HG03460 (cell line): ENCODE data around the gene PTGDR.

ENCODE experiments used
- ATAC-seq: cut with Tn5 transposase; IDR thresholded peaks from one replicate; pipeline ENCODE4 v1.9.1; 2021; ENCODE audit not compliant: unreplicated experiment

Gene PTGDR, protein sequence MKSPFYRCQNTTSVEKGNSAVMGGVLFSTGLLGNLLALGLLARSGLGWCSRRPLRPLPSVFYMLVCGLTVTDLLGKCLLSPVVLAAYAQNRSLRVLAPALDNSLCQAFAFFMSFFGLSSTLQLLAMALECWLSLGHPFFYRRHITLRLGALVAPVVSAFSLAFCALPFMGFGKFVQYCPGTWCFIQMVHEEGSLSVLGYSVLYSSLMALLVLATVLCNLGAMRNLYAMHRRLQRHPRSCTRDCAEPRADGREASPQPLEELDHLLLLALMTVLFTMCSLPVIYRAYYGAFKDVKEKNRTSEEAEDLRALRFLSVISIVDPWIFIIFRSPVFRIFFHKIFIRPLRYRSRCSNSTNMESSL

DNA sequence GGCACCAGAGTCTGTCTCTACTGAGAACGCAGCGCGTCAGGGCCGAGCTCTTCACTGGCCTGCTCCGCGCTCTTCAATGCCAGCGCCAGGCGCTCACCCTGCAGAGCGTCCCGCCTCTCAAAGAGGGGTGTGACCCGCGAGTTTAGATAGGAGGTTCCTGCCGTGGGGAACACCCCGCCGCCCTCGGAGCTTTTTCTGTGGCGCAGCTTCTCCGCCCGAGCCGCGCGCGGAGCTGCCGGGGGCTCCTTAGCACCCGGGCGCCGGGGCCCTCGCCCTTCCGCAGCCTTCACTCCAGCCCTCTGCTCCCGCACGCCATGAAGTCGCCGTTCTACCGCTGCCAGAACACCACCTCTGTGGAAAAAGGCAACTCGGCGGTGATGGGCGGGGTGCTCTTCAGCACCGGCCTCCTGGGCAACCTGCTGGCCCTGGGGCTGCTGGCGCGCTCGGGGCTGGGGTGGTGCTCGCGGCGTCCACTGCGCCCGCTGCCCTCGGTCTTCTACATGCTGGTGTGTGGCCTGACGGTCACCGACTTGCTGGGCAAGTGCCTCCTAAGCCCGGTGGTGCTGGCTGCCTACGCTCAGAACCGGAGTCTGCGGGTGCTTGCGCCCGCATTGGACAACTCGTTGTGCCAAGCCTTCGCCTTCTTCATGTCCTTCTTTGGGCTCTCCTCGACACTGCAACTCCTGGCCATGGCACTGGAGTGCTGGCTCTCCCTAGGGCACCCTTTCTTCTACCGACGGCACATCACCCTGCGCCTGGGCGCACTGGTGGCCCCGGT lies at the start of gene PTGDR:
TSS of gene PTGDR (plus strand) at position 198 of the 778 bp plus-strand sequence. CDS start at position 315, 117 bp downstream.
- ATAC-seq = no peak

DNA sequence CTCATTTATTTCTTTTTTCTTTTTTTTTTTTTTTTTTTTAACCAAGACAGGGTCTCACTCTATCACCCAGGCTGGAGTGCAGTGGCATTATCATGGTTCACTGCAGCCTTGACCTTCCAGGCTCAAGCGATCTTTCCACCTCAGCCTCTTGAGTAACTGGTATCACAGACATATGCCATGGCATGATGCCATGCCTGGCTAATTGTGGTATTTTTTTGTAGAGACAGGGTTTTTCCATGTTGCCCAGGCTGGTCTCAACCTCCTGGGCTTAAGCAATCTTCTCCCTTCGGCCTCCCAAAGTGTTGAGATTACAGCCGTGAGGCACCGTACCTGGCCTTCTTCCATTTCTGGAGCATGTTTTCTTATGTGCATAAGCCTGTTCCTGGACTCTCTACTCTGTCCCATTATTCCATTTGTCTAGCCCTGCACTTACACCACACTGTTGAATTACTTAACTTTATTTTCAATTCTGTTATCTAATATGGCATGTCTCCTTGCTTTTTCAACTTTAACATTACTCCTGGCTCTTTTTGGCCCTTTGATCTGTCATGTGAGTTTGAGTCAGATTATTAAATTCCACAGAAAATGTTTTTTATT lies 47.9 kb upstream of the PTGDR start:
- no peak for ATAC-seq

DNA sequence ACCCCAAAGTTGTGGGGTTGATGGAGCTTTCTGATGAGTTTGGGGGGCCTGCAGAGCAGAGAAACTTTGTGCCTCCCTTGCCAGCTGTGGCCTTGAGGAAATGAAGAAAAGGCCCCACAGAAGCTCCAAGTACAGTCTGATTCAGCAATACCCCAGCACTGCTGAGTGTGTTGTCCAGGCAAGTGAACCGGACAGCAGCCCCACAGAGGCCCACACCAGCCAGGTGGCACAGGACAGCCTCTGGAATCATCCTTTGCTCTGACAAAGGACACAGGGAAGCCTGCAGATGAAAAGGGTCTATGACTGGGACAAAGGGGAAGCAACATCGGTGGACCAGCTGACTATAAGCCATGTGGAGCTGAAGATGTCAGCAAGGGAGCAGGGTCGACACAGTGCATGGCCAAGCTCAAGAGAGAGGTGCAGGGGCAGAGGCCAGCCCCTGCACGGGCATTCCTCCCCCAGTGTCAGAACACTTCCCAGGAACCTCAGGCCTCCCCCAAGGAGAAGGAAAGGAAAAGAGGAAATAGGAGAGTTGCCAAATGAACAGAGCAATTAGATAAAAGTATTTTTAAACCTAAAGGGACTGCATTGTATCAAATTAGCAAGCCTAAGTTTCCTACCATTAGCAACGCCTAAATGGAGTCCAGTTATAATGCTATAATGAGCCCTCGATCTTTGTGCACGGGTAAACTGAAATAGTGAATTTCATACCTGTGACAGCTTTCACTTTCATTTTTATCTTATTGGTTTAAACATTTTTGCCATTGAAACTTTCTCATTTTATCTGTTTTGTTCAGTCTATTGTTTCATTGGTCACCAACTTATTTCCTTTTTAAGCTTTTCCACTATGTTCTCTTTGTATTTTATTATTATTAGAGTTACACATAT lies 46.3 kb upstream of the PTGDR start:
- ATAC-seq = no peak

DNA sequence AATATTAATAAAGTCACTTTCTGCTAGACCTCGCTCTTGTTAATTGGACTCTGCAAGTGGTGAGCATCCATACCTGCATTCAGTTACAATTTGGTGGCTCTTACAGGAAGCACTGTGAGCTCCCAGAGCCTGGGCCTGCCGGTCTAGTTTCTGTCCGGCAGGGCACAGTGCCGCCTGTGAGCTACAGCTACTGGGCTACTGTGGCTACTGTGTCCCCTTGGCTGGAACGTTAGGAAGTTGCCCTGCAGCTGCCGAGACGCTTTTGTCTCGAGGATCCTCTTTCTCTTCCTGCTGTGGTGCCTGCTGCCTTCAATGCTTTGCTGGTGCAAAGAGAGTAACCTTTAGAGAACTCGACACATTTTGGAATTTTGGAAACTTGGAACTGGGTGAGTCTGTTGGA lies 44.6 kb upstream of the PTGDR start:
- ATAC-seq = no peak

DNA sequence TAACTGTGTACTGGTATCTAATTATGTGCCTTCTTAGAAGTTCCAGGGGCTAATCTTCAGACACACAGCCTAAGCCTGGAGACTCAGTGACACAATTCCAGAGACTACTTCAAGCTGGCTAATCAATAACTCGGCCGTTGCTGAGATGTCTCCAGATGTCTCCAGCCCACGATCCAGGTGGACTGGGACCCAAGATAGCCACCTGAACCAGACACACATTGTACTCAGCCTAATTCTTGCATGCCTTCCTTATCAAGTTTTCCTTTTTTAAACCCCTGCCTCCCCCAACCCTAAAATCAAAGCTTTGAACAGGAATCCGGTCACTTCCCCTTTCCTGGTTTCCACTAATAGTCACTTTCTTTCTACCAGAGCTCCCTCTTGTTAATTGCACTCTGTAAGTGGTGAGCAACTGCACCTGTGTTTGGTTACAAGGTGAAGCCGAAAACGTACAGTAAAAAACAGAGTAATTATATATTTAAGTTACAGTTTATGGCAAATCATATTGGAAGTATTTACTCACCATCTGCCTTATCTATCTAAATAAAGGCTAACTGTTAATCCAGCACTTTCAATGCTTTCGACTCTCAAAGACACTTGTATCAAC lies 39.8 kb upstream of the PTGDR start:
- no peak for ATAC-seq

DNA sequence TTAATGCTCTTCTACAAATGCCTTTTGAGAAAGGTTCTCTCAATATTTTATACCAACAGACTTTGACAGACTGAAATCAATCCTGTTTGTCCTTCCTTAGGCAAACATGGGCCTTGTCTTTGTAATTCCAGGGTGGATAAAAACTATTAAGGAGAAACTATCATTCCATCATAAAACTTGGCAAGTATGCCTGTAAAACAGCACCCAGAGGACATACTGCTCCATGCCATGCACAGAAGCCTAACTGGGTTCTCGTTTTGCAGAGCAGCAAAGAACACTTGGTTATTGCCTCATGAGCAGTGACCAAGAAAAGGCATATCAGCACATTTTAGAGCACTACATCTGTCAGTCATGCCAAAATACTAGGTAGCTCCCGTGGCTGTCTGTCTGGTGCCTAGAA lies 33.8 kb upstream of the PTGDR start:
- ATAC-seq = no peak

DNA sequence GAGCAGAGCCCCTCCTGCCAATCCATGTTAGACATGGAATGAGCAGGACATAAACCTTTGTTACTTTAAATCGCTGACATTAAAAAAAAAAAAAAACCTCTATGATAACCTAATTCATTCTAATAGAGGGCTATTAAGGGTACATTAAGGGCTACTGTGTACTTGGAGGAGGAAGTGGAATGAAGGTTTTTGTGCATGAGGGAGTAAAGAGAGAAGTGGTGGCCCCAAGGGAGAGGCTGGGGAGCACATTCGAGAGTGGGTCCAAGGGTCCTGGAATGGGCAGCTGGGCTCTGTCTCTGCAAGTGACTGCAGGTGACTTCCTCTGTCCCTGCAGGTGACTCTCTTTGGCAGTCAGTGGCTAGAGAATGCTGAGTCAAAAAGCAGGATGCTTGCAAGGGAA lies 32.1 kb upstream of the PTGDR start:
- no peak for ATAC-seq

DNA sequence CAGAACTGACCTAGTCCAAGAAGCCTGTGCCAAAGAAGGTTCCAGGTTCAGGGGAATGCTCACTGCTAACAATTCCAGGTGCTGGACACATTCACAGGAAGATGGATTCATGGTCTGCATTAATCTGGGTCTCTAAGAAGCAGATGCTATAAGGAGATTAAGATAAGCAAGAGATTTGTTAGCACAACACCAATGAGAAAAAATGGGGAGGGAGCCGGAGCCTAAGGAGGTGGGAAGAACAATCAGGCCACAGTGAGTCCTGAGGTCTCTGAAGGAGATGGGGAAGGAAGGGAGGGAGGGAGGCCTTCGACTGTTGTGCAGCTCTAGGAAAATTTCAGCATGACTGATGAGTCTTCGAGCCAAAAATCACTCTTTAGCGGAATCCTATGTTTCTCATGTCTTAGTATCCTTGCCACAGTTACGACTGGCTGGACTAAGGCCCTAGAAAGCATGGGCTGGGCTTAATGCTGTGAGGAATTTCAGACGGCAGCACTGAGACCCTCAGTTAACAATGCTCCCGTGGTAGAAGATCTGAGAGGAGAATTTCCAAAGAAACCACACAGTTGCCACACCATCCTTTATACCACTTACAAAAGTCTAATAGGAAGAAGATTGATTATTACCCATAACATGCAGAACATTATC lies 31.5 kb upstream of the PTGDR start:
- ATAC-seq = no peak

DNA sequence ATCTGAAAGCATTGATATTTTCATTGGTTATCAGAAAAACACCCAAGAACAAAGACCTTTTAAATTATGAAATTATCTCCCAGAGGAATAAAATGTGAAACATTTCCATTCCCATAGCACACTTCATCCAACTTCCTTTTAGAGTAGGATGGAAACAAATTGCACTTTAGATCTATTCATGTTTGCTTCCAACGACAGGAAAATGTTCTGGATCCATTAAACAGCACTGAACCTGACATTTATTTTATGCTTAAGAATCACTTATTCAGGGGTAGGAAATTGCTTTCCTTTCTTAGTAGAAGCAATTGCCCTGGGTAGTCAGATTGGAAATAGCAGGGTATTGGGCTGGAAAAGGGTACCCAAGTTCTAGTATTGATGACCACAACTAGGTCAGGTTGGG lies 28.8 kb upstream of the PTGDR start:
- ATAC-seq = no peak

DNA sequence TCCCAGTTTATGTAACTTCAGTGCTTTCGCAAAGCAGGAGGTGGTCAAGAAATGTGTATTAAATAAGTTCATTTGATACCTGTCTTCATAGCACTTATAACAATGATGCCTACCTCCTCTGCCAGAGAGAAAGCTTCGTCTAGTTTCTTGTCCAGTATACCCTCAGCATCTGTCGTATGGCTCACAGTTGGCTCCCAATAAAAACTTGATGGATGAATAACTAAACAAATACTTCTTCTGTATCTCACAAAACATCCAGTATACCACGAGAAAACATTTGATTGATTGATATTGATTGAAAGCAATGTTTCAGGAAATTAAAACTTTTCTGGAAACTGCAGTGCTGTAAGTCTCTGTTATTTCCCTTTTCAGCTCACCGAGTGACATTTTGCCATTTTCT lies 26.9 kb upstream of the PTGDR start:
- ATAC-seq = no peak

DNA sequence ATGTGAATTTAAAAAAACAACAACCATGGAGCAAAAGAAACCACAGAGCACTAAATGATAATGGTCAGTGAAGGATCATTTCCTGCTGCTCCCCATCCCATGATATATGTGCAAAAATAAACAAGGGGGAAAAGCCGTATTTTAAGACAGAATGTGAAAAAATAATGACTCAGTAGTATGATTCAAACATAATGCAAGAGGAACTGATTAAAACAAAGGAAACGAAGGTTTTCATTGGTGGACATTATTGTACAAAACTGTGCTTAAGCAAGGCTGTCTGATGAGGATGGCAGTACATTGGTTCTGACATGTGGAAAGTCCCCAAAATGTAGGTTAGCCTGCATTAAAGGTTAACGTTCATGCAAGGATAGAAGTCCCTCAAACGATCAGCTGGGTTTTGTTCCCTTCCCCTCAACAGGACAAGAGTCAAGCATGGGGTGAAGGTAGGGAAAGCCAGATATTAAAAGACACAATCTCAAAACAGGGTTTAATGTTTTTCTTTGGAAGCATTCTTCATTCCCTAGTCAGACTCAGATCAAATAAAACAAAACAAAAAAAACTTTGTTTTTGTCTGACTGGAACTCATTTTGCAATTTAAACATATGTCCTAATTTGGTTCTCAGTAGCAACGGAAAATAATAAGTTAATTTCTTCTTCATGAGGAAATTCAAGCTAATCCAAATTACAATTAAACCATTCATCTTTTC lies 26.3 kb upstream of the PTGDR start:
- ATAC-seq = no peak

DNA sequence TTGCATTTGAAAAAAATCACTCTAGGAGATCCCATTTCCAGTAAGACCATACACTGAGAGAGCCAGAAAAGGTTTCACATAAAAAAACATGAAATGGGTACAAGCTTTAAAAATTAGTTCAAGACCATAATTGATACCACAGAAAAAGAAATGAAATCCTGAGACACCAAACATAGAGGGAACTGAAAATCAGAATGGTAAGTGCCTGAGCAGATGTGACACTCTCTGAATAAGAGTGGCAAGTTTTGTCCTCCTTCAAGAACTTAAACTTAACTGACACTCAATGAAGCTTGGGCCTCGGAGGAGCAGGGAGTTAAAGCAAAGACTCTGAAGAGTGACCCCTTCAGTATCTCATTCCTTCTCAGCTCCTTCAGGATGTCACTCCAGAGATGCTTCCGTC lies 23.2 kb upstream of the PTGDR start:
- no peak for ATAC-seq

DNA sequence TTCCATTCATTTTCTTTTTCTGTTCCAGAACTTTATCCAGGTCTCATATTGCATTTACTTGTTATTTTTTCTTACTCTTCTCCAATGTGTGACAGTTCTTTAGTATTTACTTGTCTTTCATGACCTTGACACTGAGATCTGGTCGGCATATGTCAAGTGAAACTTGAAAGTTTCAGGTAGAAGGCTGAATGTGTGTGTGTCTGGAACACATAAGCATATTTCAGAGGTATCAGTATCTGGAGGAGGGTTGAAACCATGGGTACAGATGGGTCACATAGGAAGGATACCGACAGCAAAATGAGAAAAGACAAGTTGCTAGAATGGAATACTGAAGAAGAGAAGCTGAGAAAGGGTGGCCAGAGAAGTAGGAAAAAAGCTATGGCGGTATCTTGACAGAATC lies 22.5 kb upstream of the PTGDR start:
- ATAC-seq = no peak

DNA sequence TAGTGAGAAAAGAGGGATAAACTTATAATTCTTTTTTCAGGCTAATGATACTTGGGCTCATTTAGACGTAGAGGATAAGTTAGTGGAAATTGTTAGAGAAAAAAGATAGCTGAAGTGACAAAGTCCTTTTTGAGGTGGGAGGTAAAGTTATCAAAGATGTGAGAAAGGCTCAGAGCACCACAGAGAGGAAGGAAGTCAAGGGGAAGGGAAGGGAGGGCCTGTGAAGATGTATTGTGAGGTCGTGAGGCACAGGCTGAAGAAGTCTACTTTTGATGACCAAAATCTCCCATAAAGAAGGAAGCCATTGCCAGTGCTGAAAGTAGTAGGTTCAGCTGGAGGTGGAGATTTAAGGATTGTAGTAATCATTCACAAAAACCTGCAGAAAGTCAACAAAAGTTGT lies 19.4 kb upstream of the PTGDR start:
- ATAC-seq = no peak

DNA sequence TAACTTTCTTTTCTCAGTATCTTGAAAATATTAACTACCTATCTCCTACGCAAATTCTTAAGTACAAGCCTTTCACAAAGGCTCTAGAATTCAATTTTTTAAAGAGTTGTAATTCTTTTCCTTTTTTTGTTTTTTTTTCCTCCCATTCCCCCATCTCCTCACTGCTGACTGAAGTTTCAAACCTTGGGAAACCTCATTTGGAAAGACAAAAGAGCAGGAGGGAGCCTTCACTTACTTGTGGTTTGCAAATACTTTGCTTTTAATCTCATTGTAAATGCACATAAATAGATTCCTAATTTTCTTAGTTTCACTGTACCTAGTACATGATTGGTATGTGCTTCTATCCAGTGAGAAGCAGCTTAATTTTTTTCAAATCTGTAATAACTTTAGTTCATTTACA lies 15.8 kb upstream of the PTGDR start:
- no peak for ATAC-seq

DNA sequence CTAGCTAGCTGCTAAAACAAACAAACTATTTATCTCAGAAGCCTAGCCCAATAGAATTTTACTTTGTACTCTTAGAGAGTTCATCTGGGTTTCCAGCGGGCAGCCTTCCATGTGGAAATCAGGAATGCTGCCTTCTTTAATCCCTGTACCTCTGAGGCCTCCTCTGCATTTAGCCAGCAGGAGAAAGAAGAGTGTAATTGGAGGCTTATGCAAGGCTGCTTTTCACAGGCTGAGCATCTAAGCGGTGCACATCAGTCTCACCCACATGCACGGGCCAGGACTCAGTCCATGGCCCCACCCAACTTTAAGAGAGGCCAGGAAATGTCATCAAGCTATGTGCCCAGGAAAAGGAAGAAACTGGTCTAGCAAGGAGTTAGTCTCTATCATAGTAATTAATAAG lies 14.0 kb upstream of the PTGDR start:
- no peak for ATAC-seq

DNA sequence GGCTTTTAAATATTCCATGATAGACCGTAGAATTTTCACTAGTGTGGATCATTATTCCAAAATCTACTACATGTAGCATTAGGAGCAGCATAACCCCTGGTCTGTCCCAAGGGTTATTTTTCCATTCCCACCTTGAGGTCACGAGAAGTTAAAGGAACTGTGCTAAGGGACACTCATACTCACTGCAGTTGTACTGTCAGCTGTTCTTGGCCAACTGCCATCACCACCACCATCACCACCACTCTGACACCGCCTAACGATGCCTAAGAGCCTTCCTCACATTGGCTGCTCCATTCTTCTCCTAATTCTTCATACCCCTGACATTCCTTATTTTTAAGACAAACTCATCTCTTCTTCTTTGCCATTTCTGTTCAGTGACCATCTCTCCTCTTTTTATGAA lies 13.4 kb upstream of the PTGDR start:
- ATAC-seq = no peak

DNA sequence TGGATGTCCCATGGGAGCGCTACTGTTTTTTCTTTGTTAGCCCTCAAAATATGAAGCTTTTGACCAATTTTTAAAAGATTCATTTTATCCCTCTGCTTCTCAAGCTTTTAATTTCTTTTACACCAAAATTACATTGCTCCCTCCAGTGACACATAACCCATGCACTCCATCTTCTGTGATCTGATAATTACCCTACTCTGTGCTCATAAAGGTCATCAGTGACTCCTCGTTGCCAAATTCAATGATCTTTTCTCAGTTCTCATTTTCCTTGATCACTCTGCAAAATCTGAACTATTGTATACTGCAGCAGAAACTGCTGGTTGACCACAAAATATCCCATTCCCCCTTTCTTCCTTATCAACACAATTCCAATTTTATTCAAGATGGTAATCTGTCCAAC lies 8.7 kb upstream of the PTGDR start:
- no peak for ATAC-seq

DNA sequence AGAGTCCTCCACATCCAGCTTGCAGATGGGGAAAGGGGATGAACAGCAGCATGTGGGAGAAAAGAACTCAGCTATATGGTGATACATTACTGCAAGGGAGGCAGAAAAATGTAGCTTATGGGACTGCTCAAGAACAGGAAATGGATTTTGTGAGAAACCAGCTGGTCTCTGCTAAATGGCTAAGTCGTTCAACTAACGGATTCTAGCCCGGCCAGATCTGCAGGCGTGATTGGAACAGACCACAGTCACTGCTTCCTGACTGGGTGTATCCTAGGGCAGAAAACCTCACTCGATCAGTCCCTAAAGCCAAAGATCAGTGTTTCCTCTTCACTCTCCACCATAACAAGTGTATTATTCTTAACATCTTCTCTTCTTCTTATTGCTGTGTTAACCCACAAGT lies 8.1 kb upstream of the PTGDR start:
- no peak for ATAC-seq

DNA sequence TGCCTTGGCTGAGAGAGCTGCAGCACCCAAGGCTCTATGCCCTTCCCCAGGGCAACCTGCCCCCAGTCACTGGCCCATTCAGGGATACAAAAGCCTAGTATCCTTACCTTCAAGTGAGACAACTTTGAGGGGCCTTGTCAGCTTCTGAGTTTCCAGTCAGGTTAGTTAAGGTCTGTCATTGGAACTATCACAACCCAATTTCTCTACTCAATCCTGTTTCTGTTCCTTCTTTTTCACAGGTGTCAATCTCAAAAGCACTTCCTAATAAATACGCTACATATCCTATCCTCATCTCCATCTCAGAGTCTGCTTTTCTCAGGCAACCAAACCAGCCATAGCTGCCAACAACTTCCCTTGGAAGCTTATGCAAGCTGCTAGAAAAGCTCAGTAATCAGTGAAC lies 4.9 kb upstream of the PTGDR start:
- ATAC-seq = no peak
